ENCODE measurements around the gene KRT5. TPM values are rescaled to one million over a fixed set of nuclear protein-coding genes. Genes with fewer than 3 reads are reported as not detected.
A peak's percentile ranks its signal among the peaks of the same experiment; 100 is the strongest.

Gene KRT5
- total RNA-seq, 2 donors from 2014 or later, result not detected

DNA sequence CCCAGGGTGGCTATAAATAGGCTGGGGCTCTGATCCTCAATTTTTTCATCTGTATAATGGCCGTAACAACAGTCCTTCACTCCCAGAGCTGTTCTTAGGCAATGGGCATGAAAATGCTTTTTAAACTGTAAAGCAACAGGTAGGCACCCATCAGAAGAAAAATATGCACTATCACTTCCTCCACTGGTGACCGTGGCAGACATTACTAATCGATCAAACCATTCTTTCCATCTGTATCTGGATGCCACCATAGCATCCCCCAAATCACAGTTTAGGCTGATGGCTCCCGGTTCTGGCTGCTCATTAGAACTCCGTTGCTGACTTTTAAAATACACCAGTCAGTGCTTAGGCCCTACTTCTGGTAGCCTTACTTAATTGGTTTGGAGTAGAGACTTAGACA, 21.5 kb upstream of the KRT5 start:
- no peak for DNase-seq (ENCODE audit: low spot score in 2 of 2)
- Mint-ChIP-seq H3K27ac (peak overlapping the region in 1 of 2 donors; percentile 91), H3K36me3 (no peaks in the 10 kb centered on the region), H3K9me3 (no peaks in the 10 kb centered on the region)
- no peak for ATAC-seq

DNA sequence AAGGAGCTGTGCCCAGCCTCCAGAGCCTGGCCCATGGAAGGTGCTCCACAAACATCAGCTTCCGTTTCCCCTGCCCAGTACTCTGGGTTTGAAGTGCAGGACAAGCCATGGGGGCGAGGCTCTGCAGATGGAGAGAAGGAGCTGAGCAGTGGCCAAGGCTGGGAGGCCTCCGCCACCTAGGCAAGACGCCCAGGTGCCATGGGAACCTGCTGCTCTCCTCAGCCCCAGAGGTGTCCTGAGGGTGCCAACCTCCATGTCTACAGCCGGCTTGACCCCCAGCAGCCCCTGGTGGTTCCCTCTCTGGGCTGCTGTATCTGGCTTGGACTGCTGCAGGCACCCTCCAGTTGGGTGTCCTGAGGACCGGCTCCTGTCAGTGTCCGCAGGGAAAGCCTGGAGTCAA, 20.3 kb upstream of the KRT5 start:
- Mint-ChIP-seq H3K36me3 (no peaks in the 10 kb centered on the region), H3K9me3 (no peaks in the 10 kb centered on the region), H3K27ac (no peak overlapping the region)
- ATAC-seq (no peak), DNase-seq (ENCODE audit: low spot score in 2 of 2) (no peak)

DNA sequence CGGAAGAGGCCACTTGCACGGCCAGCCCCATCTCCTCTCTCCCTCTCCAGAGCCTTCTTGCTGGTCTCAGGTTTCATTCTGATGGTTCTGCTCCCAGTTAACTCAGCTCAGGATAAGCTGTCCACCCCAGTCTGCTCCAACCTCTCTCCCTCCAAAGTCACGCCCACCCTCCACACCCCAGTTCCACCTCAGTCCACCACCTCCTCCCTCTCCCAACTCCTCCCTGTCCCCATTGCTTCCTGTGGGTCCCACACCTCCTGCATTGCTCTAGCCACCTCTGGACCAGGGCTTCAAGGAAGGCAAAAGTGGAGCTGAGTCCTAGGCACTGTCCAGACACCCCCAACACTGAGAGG, 19.6 kb upstream of the KRT5 start:
- Mint-ChIP-seq H3K27ac (no peak overlapping the region), H3K9me3 (no peaks in the 10 kb centered on the region), H3K36me3 (no peaks in the 10 kb centered on the region)
- no peak for ATAC-seq
- DNase-seq (ENCODE audit: low spot score in 2 of 2), result no peak

DNA sequence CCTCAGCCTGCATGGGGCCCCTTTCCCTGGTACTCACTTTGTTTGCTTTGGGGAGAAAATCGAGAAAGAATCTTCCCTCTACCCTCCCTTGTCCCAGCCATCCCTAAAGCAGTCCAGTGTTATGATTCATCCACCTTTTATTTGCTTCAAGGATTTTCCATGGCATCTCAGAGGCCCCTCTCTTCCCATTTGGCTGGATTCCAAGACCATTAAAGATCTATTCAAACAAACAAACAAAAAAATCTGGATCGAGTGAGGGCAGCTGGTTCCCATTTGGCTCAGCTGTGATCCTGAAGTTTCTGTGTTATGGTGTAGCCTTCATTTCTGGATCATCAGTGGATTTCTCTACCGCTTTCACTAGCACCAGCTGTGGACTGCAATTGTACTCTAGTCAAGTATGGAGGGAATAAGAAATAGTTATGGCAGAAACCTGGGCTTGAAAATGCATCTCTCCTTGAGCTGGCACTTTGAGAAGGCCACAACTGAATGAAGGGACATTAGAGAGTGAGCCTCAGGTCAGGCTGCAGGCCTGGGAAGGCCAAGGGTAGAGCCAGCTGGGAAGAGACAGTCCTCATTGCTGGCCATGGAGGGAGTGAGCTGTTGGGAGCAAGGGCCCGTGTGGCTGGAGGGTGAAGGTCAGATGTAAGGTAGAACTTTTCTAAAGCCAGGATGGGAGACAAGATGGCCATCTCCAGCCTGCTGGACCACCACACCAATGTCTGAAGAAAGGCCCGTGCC, 19.1 kb upstream of the KRT5 start:
- peak overlapping the region in 1 of 2 donors; percentile 72 for H3K27ac Mint-ChIP-seq
- DNase-seq (ENCODE audit: low spot score in 2 of 2), result no peak
- H3K9me3 Mint-ChIP-seq, result no peaks in the 10 kb centered on the region
- no peak for ATAC-seq
- H3K36me3 Mint-ChIP-seq, result no peaks in the 10 kb centered on the region

DNA sequence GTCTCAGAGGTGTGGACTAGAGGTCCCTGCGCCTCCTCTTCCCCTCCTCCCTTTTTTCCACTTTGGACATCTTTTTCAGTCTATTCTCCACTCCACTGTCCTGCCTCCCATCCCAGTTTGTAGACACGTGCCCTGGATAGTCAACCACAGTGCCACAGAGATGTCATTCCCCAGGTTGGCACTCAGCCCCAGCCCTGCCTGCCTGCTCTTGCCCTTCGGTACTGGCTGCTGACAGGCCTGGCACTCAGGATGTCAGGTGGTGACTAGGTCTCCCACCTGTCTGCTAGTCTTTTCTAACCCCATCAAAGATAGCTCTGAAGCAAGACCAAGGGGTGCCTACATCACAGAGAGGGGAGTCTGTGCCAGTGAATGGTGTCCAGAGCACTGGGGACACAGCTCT, 16.9 kb upstream of the KRT5 start:
- H3K36me3 Mint-ChIP-seq, result no peaks in the 10 kb centered on the region
- no peaks in the 10 kb centered on the region for H3K9me3 Mint-ChIP-seq
- ATAC-seq (no peak), DNase-seq (ENCODE audit: low spot score in 2 of 2) (no peak)
- H3K27ac Mint-ChIP-seq, result no peak overlapping the region

DNA sequence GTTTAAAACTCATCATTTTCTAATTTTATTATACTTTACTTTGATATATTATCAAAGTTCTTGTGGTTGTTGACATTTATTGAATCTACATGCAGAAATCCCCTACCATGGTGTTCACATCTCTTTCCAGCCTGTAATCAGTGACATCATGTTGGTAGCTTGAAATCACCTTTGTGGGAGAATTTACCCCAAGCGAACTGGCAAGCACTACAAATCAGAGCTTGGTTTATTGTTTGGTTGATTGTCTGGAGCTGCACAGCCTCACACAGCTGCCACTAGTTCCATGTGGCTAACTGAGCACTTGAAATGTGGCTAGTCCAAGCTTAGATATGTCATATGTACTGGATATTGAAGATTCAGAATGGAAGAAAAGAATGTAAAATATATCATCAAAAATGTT, 15.4 kb upstream of the KRT5 start:
- Mint-ChIP-seq H3K36me3 (no peaks in the 10 kb centered on the region), H3K27ac (no peak overlapping the region), H3K9me3 (no peaks in the 10 kb centered on the region)
- no peak for DNase-seq (ENCODE audit: low spot score in 2 of 2)
- ATAC-seq, result no peak

DNA sequence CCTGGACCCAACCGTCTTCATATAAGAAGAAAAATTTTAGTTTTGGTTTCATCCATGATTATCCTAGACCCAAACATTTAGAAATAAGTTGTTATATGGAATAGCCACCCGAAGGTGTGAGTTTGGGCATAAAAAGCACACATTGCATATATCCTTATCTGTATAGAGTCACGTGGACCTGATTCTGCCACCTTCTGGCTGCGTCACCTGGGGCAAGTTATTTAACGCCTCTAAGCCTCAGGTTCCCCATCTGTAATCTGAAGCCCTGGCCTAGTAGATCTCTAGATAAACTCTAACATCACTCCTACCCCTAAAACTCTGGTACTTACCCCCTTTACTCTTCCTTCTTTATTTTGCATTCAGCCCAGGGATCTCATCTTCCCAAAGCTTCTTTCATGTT, 14.3 kb upstream of the KRT5 start:
- H3K9me3 Mint-ChIP-seq, result no peaks in the 10 kb centered on the region
- H3K27ac Mint-ChIP-seq, result no peak overlapping the region
- ATAC-seq (no peak), DNase-seq (ENCODE audit: low spot score in 2 of 2) (no peak)
- no peaks in the 10 kb centered on the region for H3K36me3 Mint-ChIP-seq

DNA sequence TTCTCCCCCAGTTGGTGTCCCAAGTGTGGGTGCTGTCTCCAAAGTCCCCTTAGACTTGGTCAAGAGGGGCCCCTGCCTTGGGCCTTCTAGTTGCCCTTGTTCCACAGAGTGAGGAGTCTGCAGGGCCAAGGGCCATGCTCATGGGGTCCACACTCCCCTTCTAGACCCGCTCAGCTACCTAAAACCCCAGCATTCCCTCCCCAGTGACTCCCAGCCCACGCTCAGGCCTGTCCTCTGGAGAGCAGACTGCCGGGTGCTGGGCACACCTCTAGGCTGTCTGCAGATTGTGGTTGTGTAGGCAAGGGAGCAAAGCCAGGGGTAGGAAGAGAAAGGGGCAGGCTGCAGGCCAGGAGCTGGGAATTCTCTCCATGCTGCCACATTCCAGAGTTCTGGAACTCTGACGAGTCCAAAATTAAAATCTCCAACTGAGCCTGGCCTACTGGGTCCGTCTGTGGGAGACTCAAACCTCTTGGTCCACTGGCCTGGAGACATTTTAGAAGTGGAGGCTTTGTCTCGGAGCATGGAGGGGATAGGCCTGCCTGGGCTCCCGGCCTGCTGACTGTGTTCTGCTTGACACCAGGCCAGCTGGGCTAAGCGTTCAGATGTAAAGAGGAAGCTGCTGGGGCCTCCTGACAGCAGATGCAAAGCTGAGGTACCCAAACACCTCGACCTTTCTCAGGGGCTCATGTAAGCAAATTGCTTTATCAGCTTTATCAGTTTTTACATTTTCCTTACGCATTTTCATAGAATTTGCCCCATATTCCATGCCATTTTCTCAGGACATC, 13.7 kb upstream of the KRT5 start:
- no peak for ATAC-seq
- Mint-ChIP-seq H3K9me3 (no peaks in the 10 kb centered on the region), H3K36me3 (no peaks in the 10 kb centered on the region), H3K27ac (no peak overlapping the region)
- DNase-seq (ENCODE audit: low spot score in 2 of 2), result no peak

DNA sequence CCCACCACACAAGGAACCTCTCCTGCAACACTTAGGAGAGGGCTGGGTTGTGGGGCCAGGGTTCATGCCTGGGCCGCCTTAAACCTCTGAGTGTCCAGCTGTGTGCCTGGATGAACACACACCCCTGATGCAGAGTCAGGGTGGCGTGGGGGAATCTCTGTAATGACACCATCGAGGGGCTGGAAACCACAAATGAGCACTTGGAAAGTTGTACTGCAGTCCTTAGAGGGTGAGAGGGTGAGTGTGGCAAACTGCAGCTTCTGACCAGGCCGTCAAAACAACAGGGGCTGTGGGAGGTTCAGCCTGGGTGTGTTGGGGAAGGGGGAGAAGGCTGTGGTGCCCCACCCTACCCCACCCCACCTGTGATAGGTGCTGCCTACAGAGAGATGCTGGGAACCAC, 12.4 kb upstream of the KRT5 start:
- DNase-seq (ENCODE audit: low spot score in 2 of 2), result no peak
- no peak for ATAC-seq
- Mint-ChIP-seq H3K36me3 (no peaks in the 10 kb centered on the region), H3K27ac (peak overlapping the region in 1 of 2 donors; percentile 24), H3K9me3 (no peaks in the 10 kb centered on the region)

DNA sequence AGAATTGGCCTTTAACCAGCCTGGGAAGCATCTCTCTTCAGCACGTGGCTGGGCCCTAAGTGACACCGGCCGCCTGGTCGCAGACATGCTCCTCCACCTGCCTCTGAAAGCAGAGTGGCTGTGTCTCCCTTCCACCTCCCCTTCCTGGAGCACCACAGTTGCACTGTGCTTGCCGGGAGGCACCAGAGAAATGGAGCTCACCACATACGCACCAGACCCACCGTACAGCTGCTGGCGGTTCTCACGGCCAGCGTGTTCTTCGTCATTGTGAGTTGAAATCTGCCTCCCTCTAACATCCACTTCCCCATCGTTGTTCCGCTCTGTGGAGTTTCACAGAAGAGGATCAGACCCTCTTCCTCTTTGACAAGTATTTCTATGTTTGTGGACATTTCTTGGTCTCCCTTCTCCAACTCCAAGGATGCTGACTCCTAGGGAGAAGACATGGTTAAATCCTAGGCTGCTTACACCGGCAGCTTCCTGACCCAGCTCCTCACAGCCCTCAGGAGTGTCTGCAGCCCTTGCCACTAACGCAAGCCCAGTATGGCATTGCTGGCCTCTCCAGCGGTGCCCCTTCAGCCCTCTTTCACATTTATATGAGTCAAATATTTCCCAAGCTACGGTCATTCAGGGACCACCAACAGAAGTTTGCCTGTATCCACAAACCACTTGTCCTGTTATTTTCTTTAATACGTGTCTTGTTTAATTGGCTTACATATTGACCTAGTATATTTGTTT, 11.5 kb upstream of the KRT5 start:
- H3K9me3 Mint-ChIP-seq, result no peaks in the 10 kb centered on the region
- DNase-seq (ENCODE audit: low spot score in 2 of 2) (no peak), ATAC-seq (no peak)
- H3K36me3 Mint-ChIP-seq, result no peaks in the 10 kb centered on the region
- H3K27ac Mint-ChIP-seq, result no peak overlapping the region

DNA sequence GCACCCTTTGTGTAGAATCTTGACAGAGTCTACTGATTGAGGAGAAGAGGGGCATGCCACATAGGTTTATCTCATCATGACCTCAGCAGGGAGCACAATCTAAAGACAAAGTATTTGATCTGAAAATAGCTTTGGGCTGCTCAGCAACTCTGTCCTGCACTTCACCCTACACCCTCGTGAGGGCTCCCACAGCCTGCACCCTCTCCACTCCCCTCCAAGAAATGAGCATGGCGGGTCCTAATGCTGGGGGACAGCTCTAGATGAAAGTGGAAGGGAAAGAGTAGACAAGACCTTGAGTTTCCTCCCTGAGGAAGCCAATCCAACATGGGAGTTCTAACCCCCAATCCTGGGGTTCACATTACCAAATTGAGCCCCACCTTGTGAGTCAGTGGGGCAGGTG, 10.7 kb upstream of the KRT5 start:
- DNase-seq (ENCODE audit: low spot score in 2 of 2) (peak in 1 of 2 donors; percentile 6), ATAC-seq (no peak)
- no peaks in the 10 kb centered on the region for H3K36me3 Mint-ChIP-seq
- H3K27ac Mint-ChIP-seq, result no peak overlapping the region
- no peaks in the 10 kb centered on the region for H3K9me3 Mint-ChIP-seq

DNA sequence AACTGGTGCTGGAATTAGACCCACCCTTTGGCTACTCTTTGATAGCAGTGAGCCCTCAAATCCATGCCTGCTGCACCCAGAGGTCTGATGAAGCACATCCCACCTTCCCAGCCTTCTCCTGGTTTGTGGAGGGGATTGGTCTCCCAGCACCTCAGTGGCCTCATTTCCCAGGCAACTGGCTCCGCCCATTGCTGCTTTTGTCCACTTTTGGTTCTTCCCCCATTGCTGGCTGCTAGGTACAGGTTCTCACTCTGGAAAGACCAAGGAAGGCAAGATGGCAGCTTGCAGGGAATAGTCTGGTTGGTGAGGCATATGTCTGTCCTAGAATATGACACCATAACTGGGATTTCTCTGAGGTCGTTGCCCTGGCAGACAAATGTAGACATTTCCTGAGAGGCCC, 10.2 kb upstream of the KRT5 start:
- Mint-ChIP-seq H3K9me3 (no peaks in the 10 kb centered on the region), H3K27ac (no peak overlapping the region), H3K36me3 (no peaks in the 10 kb centered on the region)

DNA sequence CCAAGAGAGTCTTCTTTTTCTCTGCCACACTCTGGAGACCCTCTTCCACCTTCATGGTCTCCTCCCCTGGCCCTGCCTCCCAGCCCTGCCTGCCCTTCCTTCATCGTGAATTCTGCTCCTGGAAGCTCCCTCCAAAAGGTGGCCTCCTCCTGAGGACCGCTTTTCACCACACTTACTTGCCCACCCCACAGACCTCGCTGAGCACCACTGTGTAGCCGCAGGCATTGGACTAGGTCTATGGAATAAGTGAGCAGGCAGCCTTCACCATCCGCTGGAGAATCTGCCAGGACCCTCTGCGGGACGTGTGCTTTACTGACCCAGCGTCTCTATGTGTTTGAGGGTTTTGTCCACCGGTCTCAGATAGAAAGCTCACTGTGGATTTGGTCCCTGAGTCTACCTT, 9.7 kb upstream of the KRT5 start:
- no peak overlapping the region for H3K27ac Mint-ChIP-seq

More for the DNA sequence above, 10.2 kb upstream of the KRT5 start:
- DNase-seq (ENCODE audit: low spot score in 2 of 2), result peak in 1 of 2 donors; percentile 20
- no peak for ATAC-seq

DNA sequence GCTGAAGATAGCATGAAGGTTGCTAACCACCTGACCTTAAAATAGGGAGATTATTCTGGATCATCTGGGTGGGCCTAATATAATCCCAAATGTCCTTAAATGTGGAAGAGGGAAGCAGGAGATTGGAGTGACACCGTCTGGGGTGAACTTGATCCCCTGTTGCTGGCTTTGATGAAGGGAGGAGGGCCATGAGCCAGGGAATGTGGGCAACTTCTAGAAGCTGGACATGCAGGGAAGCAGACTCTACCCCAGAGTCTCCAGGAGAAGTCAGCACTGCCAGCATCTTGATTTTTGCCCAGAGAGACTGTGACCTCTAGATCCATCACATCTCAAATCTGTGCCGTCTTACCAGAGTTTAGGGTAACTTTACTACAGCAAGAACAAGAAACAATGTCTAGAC, 9.2 kb upstream of the KRT5 start:
- DNase-seq (ENCODE audit: low spot score in 2 of 2), result peak in 1 of 2 donors; percentile 13
- no peaks in the 10 kb centered on the region for H3K36me3 Mint-ChIP-seq
- no peak overlapping the region for H3K27ac Mint-ChIP-seq
- no peaks in the 10 kb centered on the region for H3K9me3 Mint-ChIP-seq
- no peak for ATAC-seq

More for the DNA sequence above, 9.7 kb upstream of the KRT5 start:
- no peaks in the 10 kb centered on the region for H3K36me3 Mint-ChIP-seq
- DNase-seq (ENCODE audit: low spot score in 2 of 2) (peak in 1 of 2 donors; percentile 28), ATAC-seq (no peak)
- H3K9me3 Mint-ChIP-seq, result no peaks in the 10 kb centered on the region

DNA sequence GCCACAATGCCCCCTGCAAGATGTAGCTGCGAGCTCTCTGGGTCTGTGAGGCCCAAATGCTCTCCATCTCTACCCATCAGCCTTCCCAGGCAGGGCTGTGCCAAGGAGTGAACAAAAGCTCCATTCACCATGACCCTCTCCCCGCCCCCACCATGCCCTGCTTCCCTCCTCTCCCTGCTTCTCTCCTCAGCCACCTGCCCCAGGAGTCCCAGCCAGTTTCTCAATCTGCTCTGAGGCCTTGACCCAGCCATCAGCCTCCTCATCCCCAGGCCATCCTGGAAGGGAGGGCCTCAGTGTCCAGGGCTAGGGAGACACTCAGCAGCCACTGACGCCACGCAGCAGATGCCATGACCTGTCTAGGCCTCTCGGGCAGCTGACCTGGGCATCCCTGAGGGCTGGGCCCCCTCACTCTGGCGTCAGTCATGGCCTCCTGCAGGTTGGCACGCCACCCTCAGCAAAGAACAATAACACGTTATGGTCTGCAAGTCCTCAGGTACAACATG, 8.5 kb upstream of the KRT5 start:
- ATAC-seq (no peak), DNase-seq (ENCODE audit: low spot score in 2 of 2) (peak in 1 of 2 donors; percentile 42)
- no peaks in the 10 kb centered on the region for H3K9me3 Mint-ChIP-seq
- no peaks in the 10 kb centered on the region for H3K36me3 Mint-ChIP-seq
- H3K27ac Mint-ChIP-seq, result no peak overlapping the region

DNA sequence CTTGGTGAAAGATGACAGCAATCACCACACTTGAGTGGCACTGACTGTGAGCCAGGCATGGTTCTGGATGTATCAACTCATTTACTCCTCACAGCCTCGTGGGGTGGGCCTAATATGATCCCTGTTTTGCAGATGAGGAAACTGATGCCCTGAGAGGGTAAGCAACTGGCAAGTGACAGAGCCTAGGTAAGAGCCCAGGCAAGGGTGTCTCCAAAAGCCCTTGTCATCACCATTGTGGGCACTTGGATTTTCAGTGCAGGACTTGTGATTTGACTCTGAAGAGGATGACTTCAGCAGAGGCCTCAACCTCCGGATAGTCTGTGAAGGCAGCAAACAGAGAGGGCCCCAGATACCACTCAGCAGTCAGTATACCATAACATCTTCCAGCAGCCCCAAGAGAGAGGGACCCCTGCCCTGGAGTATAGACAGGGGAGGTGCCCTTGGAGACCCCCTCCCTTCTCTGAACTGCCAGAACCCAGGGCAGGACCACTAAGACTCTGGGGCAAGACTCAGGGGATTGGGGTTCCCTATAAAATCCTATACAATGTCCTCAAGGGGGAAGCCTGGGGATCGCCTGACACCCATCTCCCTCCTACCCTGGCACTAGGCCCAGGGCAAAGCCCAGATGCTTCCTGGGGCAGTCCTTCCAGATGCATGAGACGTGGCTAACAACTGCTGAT, 7.1 kb upstream of the KRT5 start:
- Mint-ChIP-seq H3K9me3 (no peaks in the 10 kb centered on the region), H3K36me3 (no peaks in the 10 kb centered on the region), H3K27ac (no peak overlapping the region)
- DNase-seq (ENCODE audit: low spot score in 2 of 2) (peak in 1 of 2 donors; percentile 23), ATAC-seq (no peak)

DNA sequence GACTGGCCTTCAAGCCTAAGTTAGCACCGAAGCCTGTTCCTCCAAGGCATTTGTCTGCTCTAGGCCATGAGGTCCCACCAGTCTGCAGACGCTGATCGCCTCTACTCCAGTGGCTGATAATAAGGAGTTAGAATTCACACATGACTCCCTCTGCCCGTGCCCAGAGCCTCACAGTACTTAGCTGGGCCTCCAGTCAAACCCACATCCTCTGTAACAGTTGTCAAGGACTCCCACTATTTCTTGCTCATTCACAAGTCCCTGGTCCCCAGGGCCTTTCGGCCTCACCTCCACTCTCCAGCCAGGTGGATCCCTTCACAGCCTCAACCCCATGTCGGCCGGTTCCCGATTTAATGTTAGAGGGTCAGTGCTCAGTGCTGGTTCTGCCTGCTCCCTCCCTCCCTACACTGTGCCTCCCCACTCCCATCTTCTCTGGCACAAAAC, 6.3 kb upstream of the KRT5 start:
- H3K9me3 Mint-ChIP-seq, result no peaks in the 10 kb centered on the region
- DNase-seq (ENCODE audit: low spot score in 2 of 2) (peak in 1 of 2 donors; percentile 40), ATAC-seq (no peak)
- no peak overlapping the region for H3K27ac Mint-ChIP-seq
- H3K36me3 Mint-ChIP-seq, result no peaks in the 10 kb centered on the region
